HEK293 (cell line): ENCODE data around the gene TCF12.

Experiments
- CTCF ChIA-PET: fragments of 350-600 bp; formaldehyde crosslinking; extraction: SDS; loops from one replicate; lab custom pipeline; 2021; ENCODE audit warnings: antibody characterized with exemption; lab: Yijun Ruan, JAX
- POLR2A ChIA-PET: fragments of 300-600 bp; formaldehyde crosslinking; extraction: SDS; loops from one replicate; lab custom pipeline; 2020; ENCODE audit warnings: antibody characterized with exemption, inconsistent platforms; lab: Yijun Ruan, JAX
- H3K27ac ChIP-seq: fragments of 200-500 bp; sonication (Bioruptor generic); 2 replicates; pipeline ENCODE4 v1.5.1; 2014; ENCODE audit warnings: low read depth, low read length, control low read depth, inconsistent platforms; ENCODE audit errors: extremely low read depth
- H3K36me3 ChIP-seq, 2 experiments: fragments of 200-500 bp in 1 of 2; sonication (Bioruptor generic) in 1 of 2; 1 replicate in 1 of 2; 2 replicates in 1 of 2; pipeline ENCODE4 v1.5.1; 2014 to 2017; ENCODE audit warnings: inconsistent platforms in 2 of 2, low read length in 2 of 2; ENCODE audit not compliant: control insufficient read depth in 2 of 2, insufficient read depth in 1 of 2
- H3K4me1 ChIP-seq: fragments of 200-500 bp; sonication (Bioruptor generic); 2 replicates; pipeline ENCODE4 v1.5.1; 2014; ENCODE audit warnings: mild to moderate bottlenecking, low read length, inconsistent platforms; ENCODE audit not compliant: control insufficient read depth, insufficient read depth
- H3K4me3 ChIP-seq: 2 replicates; pipeline ENCODE4 v1.5.1; 2011; ENCODE audit warnings: low read depth, mild to moderate bottlenecking, control low read depth, low read length, moderate library complexity
- H3K9me3 ChIP-seq: fragments of 200-500 bp; sonication (Bioruptor generic); 2 replicates; pipeline ENCODE4 v1.5.1; 2014; ENCODE audit warnings: low read depth, low read length, inconsistent platforms; ENCODE audit not compliant: control insufficient read depth, insufficient read depth
- FEZF1 ChIP-seq: fragments of 450-650 bp; formaldehyde crosslinking; IDR thresholded peaks from 2 replicates; pipeline ENCODE4 v1.5.1; 2016; ENCODE audit warnings: missing biosample characterization, missing genetic modification characterization
- ZBTB20 ChIP-seq: fragments of 450-650 bp; formaldehyde crosslinking; IDR thresholded peaks from 2 replicates; pipeline ENCODE4 v1.5.1; 2016; ENCODE audit warnings: missing biosample characterization, missing genetic modification characterization
- ZBTB48 ChIP-seq: fragments of 450-650 bp; formaldehyde crosslinking; IDR thresholded peaks from 2 replicates; pipeline ENCODE4 v1.5.1; 2016; ENCODE audit warnings: missing biosample characterization, missing genetic modification characterization
- ZFP41 ChIP-seq: fragments of 450-650 bp; formaldehyde crosslinking; IDR thresholded peaks from 2 replicates; pipeline ENCODE4 v1.5.1; 2016; ENCODE audit warnings: missing biosample characterization, missing genetic modification characterization, borderline replicate concordance
- ZNF133 ChIP-seq: fragments of 450-650 bp; formaldehyde crosslinking; IDR thresholded peaks from 2 replicates; pipeline ENCODE4 v1.5.1; 2016; ENCODE audit warnings: missing biosample characterization, missing genetic modification characterization
- ZNF239 ChIP-seq: fragments of 450-650 bp; formaldehyde crosslinking; IDR thresholded peaks from 2 replicates; pipeline ENCODE4 v1.5.1; 2016; ENCODE audit warnings: missing biosample characterization, missing genetic modification characterization
- ZNF324 ChIP-seq: fragments of 450-650 bp; formaldehyde crosslinking; IDR thresholded peaks from 2 replicates; pipeline ENCODE4 v1.5.1; 2016; ENCODE audit warnings: missing biosample characterization, missing genetic modification characterization
- ZNF341 ChIP-seq: fragments of 450-650 bp; formaldehyde crosslinking; IDR thresholded peaks from 2 replicates; pipeline ENCODE4; 2016; ENCODE audit warnings: low read depth, missing biosample characterization, missing genetic modification characterization
- ZNF555 ChIP-seq: fragments of 450-650 bp; formaldehyde crosslinking; conservative IDR thresholded peaks from 2 replicates; pipeline ENCODE4 v1.5.1; 2017; ENCODE audit warnings: missing biosample characterization, mild to moderate bottlenecking, missing genetic modification characterization, inconsistent platforms
- ZNF621 ChIP-seq: fragments of 450-650 bp; formaldehyde crosslinking; IDR thresholded peaks from 2 replicates; pipeline ENCODE4 v1.5.1; 2017; ENCODE audit warnings: missing biosample characterization, missing genetic modification characterization
- ZNF658 ChIP-seq: fragments of 450-650 bp; formaldehyde crosslinking; IDR thresholded peaks from 2 replicates; pipeline ENCODE4; 2016; ENCODE audit warnings: missing biosample characterization, missing genetic modification characterization
- ZNF660 ChIP-seq: fragments of 450-650 bp; IDR thresholded peaks from 2 replicates; pipeline ENCODE4 v1.5.1; 2018; ENCODE audit warnings: missing biosample characterization, mild to moderate bottlenecking, missing genetic modification characterization
- ZNF830 ChIP-seq: fragments of 450-650 bp; IDR thresholded peaks from 2 replicates; pipeline ENCODE4 v1.5.0; 2018; ENCODE audit warnings: missing biosample characterization, missing genetic modification characterization, low read depth, mild to moderate bottlenecking, moderate library complexity
- TF ChIP-seq, protein P1 (sequence below): fragments of 450-650 bp; formaldehyde crosslinking; IDR thresholded peaks from 2 replicates; pipeline ENCODE4 v1.5.1; 2017; ENCODE audit warnings: missing biosample characterization, missing genetic modification characterization
- TF ChIP-seq, protein P2 (sequence below): fragments of 450-650 bp; formaldehyde crosslinking; IDR thresholded peaks from 2 replicates; pipeline ENCODE4 v1.5.1; 2016; ENCODE audit warnings: missing biosample characterization, missing genetic modification characterization
- TF ChIP-seq, protein P3 (sequence below): sonication (generic); formaldehyde crosslinking; IDR thresholded peaks from 2 replicates; pipeline ENCODE4 v1.8.1; 2022; ENCODE audit warnings: mild to moderate bottlenecking, moderate library complexity, missing genetic modification reagents
- TF ChIP-seq, protein P4 (sequence below): fragments of 450-650 bp; formaldehyde crosslinking; IDR thresholded peaks from 2 replicates; pipeline ENCODE4 v1.5.1; 2016; ENCODE audit warnings: missing biosample characterization, missing genetic modification characterization
- TF ChIP-seq, protein P5 (sequence below): fragments of 450-650 bp; formaldehyde crosslinking; IDR thresholded peaks from 2 replicates; pipeline ENCODE4; 2016; ENCODE audit warnings: missing biosample characterization, missing genetic modification characterization
- TF ChIP-seq, protein P6 (sequence below): fragments of 450-650 bp; formaldehyde crosslinking; IDR thresholded peaks from 2 replicates; pipeline ENCODE4 v1.5.1; 2016; ENCODE audit warnings: missing biosample characterization, missing genetic modification characterization

The TCF12 gene

DNA sequence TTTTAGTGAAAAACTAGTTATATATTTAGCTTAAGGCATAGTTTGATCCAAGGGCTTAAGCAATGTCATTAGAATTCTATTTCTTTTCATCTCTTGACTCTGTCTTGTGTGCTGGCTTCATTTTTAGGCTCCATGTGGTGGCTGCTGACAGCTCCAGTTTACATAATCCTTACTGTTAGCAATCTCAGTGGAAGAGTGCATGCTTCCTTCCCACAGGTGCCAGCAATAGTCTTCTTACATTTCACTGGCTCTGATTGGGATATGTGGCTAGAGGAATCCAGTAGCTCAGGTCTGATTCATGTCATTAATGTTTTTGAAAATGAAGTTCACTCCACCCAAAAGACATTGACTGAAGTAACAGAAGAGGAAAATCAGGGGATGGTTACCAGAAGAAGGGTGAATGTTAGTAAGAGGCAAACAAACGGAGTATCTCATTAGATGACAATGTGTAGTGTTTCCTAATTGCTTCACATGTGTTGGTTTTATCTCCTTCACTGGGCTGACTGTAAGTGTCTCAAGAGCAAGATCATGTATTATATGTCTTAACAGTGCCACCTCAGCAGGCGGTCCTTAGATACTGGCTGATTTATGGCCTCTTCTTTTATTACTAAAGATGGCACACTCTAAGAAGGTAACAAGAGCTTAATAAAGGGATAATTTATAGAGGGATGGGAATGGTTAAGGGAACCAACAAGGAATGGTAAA lies 25.6 kb upstream of the TCF12 start (continued):
- TF ChIP-seq ZBTB48 (tag by site-specific recombination) (no peak), ZNF830 (no peak), FEZF1 (tag by site-specific recombination) (peak; percentile 68; the same call in 1 of the 2 replicates), ZFP41 (no peak), ZNF133 (tag by site-specific recombination) (no peak), ZNF621 (tag by site-specific recombination) (no peak), ZNF239 (tag by site-specific recombination) (no peak), ZNF658 (tag by site-specific recombination) (no peak), ZNF324 (no peak), ZBTB20 (tag by site-specific recombination) (no peak)
- TF ChIP-seq, protein P1, sequence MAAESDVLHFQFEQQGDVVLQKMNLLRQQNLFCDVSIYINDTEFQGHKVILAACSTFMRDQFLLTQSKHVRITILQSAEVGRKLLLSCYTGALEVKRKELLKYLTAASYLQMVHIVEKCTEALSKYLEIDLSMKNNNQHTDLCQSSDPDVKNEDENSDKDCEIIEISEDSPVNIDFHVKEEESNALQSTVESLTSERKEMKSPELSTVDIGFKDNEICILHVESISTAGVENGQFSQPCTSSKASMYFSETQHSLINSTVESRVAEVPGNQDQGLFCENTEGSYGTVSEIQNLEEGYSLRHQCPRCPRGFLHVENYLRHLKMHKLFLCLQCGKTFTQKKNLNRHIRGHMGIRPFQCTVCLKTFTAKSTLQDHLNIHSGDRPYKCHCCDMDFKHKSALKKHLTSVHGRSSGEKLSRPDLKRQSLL (tag by site-specific recombination) = no peak
- TF ChIP-seq, protein P2, sequence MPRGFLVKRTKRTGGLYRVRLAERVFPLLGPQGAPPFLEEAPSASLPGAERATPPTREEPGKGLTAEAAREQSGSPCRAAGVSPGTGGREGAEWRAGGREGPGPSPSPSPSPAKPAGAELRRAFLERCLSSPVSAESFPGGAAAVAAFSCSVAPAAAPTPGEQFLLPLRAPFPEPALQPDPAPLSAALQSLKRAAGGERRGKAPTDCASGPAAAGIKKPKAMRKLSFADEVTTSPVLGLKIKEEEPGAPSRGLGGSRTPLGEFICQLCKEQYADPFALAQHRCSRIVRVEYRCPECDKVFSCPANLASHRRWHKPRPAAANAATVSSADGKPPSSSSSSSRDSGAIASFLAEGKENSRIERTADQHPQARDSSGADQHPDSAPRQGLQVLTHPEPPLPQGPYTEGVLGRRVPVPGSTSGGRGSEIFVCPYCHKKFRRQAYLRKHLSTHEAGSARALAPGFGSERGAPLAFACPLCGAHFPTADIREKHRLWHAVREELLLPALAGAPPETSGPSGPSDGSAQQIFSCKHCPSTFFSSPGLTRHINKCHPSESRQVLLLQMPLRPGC (tag by site-specific recombination) = no peak
- TF ChIP-seq, protein P3, sequence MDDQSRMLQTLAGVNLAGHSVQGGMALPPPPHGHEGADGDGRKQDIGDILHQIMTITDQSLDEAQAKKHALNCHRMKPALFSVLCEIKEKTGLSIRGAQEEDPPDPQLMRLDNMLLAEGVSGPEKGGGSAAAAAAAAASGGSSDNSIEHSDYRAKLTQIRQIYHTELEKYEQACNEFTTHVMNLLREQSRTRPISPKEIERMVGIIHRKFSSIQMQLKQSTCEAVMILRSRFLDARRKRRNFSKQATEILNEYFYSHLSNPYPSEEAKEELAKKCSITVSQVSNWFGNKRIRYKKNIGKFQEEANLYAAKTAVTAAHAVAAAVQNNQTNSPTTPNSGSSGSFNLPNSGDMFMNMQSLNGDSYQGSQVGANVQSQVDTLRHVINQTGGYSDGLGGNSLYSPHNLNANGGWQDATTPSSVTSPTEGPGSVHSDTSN = no peak
- TF ChIP-seq, protein P4, sequence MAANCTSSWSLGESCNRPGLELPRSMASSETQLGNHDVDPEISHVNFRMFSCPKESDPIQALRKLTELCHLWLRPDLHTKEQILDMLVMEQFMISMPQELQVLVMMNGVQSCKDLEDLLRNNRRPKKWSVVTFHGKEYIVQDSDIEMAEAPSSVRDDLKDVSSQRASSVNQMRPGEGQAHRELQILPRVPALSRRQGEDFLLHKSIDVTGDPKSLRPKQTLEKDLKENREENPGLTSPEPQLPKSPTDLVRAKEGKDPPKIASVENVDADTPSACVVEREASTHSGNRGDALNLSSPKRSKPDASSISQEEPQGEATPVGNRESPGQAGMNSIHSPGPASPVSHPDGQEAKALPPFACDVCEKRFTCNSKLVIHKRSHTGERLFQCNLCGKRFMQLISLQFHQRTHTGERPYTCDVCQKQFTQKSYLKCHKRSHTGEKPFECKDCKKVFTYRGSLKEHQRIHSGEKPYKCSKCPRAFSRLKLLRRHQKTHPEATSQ (tag by site-specific recombination) = no peak
- TF ChIP-seq, protein P5, sequence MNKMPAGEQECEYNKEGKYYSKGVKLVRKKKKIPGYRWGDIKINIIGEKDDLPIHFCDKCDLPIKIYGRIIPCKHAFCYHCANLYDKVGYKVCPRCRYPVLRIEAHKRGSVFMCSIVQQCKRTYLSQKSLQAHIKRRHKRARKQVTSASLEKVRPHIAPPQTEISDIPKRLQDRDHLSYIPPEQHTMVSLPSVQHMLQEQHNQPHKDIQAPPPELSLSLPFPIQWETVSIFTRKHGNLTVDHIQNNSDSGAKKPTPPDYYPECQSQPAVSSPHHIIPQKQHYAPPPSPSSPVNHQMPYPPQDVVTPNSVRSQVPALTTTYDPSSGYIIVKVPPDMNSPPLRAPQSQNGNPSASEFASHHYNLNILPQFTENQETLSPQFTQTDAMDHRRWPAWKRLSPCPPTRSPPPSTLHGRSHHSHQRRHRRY (tag by site-specific recombination) = no peak

DNA sequence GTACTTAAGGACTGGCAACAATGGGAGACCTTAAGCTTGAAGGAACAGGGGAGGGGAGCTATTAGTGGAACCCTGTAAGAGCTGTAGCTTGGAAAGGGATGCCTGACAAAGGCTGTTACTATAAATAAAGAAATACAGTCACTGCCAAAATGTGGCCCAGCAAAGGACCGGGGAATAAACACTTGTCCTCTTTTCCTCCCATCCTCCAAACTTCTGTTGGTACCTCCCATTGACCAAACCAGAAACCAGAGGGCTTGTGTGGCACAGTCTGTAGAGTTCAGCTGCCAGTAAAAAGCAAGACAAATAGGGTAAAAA lies 25.1 kb upstream of the TCF12 start:
- Histone ChIP-seq H3K27ac (no peak overlapping the region), H3K4me3 (no peak overlapping the region), H3K4me1 (peaks cover 17% of the 10 kb centered on the region; the same call in 1 of the 2 replicates), H3K36me3 (no peaks in the 10 kb centered on the region), H3K9me3 (no peaks in the 10 kb centered on the region)
- ChIA-PET CTCF (interaction anchor here (1.8 kb wide), 1 partner anchor 413 kb away, joined by 5 read pairs; no protein-coding TSS in a partner anchor), POLR2A (no interaction called here)
- peak; percentile 43; the same call in 1 of the 2 replicates for TF ChIP-seq ZNF341 (tag by site-specific recombination)
- TF ChIP-seq ZNF555 (tag by site-specific recombination) = no peak
- no peak for TF ChIP-seq ZNF660 (tag by site-specific recombination)
- TF ChIP-seq, protein P6, sequence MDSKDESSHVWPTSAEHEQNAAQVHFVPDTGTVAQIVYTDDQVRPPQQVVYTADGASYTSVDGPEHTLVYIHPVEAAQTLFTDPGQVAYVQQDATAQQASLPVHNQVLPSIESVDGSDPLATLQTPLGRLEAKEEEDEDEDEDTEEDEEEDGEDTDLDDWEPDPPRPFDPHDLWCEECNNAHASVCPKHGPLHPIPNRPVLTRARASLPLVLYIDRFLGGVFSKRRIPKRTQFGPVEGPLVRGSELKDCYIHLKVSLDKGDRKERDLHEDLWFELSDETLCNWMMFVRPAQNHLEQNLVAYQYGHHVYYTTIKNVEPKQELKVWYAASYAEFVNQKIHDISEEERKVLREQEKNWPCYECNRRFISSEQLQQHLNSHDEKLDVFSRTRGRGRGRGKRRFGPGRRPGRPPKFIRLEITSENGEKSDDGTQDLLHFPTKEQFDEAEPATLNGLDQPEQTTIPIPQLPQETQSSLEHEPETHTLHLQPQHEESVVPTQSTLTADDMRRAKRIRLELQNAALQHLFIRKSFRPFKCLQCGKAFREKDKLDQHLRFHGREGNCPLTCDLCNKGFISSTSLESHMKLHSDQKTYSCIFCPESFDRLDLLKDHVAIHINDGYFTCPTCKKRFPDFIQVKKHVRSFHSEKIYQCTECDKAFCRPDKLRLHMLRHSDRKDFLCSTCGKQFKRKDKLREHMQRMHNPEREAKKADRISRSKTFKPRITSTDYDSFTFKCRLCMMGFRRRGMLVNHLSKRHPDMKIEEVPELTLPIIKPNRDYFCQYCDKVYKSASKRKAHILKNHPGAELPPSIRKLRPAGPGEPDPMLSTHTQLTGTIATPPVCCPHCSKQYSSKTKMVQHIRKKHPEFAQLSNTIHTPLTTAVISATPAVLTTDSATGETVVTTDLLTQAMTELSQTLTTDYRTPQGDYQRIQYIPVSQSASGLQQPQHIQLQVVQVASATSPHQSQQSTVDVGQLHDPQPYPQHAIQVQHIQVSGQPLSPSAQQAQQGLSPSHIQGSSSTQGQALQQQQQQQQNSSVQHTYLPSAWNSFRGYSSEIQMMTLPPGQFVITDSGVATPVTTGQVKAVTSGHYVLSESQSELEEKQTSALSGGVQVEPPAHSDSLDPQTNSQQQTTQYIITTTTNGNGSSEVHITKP (tag by site-specific recombination) = peak; percentile 71
